NCI-H2107 (cell line): ENCODE results near the gene PLEKHN1.
"Not testable (repeated sequence)": the region's sequence is repeated elsewhere in the genome, so short reads cannot be mapped to it uniquely, and the experiment has no call there.

ENCODE experiments used
- DNase-seq: peaks from one replicate; lab custom pipeline; 2025; lab: John Stamatoyannopoulos, UW

PLEKHN1 gene

DNA sequence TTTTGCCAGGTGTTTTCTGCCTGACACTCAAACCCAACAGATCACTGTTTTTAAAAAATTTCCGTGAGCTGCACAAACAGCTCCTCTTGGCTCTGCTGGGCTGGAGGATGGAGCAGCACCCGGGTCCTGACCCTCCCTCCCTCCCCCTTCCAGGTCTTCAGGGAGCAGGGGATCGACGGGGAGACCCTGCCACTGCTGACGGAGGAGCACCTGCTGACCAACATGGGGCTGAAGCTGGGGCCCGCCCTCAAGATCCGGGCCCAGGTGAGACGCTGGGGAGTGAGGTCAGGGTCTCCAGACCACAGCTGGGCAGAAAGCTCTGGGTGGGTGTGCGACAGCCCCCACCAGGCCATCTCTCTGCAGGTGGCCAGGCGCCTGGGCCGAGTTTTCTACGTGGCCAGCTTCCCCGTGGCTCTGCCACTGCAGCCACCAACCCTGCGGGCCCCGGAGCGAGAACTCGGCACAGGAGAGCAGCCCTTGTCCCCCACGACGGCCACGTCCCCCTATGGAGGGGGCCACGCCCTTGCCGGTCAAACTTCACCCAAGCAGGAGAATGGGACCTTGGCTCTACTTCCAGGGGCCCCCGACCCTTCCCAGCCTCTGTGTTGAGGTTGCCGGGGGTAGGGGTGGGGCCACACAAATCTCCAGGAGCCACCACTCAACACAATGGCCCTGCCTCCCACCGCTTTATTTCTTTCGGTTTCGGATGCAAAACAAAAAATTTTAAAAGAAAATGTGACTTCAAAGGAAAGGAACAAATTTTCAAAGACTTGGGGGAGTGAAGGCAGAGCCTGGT is 22.5 kb upstream of the PLEKHN1 start:
- no peak for DNase-seq

DNA sequence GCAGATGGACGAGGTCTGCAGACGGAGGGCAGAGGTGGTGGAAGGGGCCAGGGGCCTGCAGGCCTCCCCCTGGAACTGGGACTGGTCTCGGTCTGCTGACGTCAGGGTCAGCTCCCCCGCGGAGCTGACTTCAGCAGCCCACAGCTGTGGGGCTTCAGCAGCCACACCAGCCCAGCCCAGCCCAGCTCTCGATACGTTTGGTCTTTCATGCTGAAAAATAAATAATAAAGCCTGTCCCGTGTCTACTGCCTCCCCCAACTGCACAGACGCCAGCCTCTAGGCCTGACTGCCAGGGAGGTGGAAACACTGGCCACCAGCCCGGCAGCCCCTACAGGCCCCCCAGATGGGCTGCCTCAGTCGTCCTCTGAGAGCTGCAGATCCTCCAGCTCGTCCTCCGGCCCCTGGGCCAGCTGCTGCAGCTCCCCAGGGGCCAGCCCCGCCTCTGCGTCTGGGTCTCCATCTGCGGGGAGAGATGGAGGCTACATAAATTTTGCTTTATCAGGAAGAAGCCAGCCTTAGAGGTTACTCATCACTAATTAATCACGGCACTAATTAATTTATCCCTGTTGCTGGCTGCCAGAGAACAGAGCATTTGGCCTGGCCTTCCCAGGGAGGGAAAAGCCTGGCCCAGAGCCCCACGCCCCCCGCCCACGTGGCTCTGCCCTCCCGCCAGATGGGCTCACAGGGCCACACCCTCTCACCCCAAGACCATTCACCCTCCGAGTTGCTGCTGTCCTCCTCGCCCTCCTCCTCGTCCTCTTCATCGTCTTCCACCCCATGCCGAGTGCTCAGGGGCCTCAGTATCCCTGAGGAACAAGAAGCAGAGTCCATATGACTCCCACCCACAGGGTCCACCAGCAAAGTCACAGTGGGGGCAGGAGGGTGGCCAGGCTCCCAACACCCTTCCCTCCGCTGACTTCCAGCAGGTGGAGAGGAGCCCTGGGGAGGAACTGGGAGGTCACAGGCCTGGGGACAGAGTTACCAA is 21.6 kb upstream of the PLEKHN1 start:
- no peak for DNase-seq

GRCh38 chr1:945688-946556 is 20.4 kb upstream of the PLEKHN1 start:
- no peak for DNase-seq

- DNase-seq = not testable (repeated sequence)
Measured at GRCh38 chr1:946811-947210, 19.5 kb upstream of the PLEKHN1 start.

DNA sequence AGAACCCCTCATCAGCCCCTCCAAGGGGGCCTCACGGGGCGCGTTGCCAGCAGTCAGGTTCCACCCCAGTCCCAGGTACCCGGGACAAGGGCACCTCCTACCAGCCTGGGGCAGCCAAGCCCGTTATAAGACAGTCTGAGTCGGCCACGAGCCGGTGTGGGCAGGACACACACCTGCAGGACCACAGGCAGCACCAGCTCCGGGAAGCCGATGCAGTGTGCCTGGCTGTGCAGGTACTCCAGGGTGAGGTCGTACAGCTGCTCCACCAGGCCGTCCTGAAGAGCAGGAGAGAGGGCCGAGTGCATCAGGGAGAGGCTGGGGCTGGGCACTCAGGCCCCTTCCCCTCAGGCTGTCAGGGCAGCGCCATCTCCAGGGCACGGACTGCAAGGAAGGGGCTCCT is 18.3 kb upstream of the PLEKHN1 start:
- DNase-seq = no peak

DNA sequence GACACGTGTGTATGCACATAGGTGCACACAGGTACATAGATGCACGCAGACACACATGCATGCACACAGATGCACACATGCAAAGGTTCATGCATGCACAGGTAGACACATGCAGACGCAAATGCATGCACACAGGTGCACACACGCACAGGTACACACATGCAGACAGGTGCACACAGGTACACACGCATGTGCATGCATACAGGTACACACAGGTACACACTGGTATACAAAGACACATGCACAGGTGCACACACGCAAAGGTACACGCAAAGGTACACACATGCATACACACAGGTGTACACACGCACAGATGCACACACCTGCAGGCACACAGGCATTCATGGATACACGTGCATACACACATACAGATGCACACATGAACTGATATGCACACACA is 16.0 kb upstream of the PLEKHN1 start:
- DNase-seq = no peak

- DNase-seq = no peak
Measured at GRCh38 chr1:950881-951280, 15.4 kb upstream of the PLEKHN1 start.

GRCh38 chr1:951364-951763 is 14.9 kb upstream of the PLEKHN1 start:
- DNase-seq = no peak

DNA sequence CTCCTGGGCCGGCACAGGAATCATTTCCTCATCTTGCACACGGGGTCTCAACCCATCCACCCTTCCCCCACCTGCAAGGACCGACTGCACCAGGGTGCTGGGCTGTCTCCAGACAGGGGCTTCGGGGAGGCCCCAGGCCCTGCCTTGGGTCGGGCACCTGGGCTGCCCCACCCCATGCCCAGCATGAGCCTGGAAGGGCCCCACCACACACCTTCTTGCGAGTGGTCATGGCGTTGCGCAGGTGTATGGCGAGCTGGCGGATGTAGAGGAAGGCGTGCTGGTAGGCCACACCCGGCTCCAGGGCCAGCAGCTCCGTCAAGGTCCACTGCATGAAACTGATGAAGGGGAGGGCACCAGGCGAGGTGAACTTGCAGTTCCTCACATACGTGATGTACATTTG is 14.1 kb upstream of the PLEKHN1 start:
- no peak for DNase-seq

GRCh38 chr1:952603-953002 is 13.7 kb upstream of the PLEKHN1 start:
- DNase-seq = no peak

GRCh38 chr1:953524-954320 is 12.6 kb upstream of the PLEKHN1 start:
- DNase-seq = no peak

GRCh38 chr1:954927-955326 is 11.4 kb upstream of the PLEKHN1 start:
- no peak for DNase-seq

DNA sequence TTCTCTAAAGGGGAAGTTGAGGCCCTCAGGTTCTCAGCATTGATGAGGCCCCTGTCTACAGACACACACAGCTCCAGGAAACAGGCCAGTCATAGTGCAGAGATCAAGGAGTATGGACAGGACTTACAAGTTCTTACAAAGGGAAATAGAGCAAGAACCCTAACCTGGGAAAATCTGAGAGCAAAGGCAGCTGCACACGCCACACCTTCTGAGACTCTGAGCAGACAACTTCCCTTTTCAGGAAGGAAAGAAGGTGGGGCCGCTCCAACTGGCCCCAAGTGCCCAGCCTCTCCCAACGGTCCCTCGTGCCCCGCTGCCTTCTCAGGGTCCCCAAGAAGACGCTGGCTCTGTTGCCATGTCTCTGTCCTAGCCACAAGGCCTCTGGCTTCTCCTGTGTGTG is 10.8 kb upstream of the PLEKHN1 start:
- no peak for DNase-seq

- DNase-seq = no peak
Measured at GRCh38 chr1:956636-957035, 9.6 kb upstream of the PLEKHN1 start.

DNA sequence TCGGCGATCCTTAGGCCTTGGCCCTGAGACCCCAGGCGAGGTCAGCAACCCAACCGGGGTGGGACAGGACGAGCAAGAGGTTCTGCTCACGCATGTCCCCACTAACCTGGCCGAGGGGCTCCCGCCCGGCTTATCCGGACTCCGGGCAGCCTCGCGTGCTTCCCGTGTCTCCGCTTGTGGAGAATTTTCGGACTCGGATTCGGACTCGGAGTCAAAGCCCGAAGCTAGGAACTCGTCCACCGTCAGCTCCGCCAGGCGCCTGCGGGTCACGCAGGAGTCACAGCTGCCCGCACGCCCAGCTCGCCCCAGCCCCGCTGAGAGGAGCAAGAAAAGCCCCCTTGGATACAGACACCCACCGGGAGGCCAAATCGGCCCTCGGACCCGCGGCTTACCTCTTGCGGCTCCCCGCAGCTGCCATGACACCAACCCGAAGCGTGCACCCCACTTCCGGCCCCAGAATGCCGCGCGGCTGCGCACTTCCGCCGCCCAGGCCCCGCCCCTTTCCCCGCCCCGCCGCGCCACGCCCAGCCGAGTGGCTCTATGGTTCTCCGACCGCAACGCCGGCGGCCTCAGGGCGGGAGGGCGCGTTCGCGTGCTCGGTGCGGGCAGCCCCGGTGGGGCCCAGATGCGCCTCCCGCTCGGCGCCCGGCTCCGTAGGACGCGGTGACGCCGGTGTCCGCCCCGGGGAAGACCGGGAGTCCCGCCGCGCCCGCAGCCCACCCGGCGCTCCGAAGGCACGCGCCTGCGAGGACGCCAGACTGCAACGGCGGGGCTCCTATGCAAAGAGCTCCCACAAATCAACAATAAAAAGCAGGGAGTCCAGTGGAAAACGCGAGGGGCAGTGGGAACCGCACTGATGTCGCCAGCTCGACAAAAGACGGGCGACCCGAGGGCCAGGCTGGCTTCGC is 7.2 kb upstream of the PLEKHN1 start, which contains the start of gene NOC2L:
TSS of gene NOC2L (minus strand) at position 434 of the 908 bp plus-strand sequence. CDS start at position 418, 16 bp downstream.
- DNase-seq = no peak

DNA sequence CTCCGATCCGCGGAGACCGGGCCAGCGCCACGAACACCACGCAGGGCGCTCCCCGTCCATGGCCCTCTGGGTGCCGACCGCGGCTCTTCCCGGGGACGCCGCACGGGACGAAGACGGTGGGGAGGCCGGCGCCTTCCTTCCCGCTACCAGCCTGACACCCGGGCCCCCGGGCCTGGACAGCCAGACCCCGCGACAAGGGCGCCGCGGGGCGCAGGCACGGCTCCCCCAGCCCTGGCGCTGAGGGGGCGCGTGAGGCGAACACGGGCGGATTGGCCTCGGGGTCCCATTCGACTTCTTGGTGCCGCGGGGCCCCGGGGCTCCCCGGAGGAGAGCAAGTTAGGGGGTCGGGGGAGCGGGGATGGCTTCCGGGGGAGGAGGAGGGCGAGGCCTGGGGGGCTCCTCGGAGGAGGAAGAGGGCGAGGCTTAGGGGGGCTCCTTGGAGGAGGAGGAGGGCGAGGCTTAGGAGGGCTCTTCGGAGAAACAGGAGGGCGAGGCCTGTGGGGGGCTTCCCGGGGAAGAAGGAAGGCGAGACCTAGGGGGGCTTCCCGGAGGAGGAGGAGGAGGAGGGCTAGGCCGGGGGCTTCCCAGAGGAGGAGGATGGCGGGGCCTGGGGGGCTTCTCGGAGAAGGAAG is 6.4 kb upstream of the PLEKHN1 start:
- DNase-seq = no peak

GRCh38 chr1:960363-961131 is 5.7 kb upstream of the PLEKHN1 start, which contains the start of gene KLHL17:
Gene KLHL17 (plus strand): TSS chr1:960584. CDS start chr1:960694, 110 bp downstream.
- no peak for DNase-seq

DNA sequence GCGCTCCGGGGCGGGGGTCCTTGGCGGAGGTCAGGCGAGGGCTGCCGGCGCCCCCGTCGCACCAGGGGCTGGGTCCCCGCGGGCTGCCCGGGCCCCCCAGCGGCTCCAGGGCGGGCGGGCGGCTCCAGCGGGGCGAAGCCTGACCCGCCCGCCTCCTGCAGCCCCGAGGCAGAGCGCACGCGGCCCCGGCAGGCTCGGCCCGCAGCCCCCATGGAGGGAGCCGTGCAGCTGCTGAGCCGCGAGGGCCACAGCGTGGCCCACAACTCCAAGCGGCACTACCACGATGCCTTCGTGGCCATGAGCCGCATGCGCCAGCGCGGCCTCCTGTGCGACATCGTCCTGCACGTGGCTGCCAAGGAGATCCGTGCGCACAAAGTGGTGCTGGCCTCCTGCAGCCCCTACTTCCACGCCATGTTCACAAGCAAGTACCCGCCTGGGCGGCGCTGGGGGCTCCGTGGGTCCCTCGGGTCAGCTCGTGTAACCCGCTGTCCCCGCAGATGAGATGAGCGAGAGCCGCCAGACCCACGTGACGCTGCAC is 5.1 kb upstream of the PLEKHN1 start:
- no peak for DNase-seq
